HepG2 (cell line): Measurements from ENCODE around the gene SUSD3. TPM values are rescaled to one million over a fixed set of nuclear protein-coding genes. Genes with fewer than 3 reads are reported as not detected.
A peak's percentile ranks its signal among the peaks of the same experiment; 100 is the strongest.

Source experiments
- ARID4A ChIP-seq: sonication (generic); formaldehyde crosslinking; IDR thresholded peaks from 2 replicates; pipeline ENCODE4 v1.5.0; 2020; ENCODE audit warnings: mild to moderate bottlenecking, missing genetic modification reagents, borderline replicate concordance
- ATF7-NPFF ChIP-seq: sonication (generic); formaldehyde crosslinking; IDR thresholded peaks from 2 replicates; pipeline ENCODE4 v1.8.1; 2023; ENCODE audit warnings: mild to moderate bottlenecking, low read depth, missing genetic modification reagents, moderate library complexity
- HNRNPK ChIP-seq: fragments of 200-400 bp; formaldehyde crosslinking; IDR thresholded peaks from 2 replicates; pipeline ENCODE4 v1.6.1; 2018; ENCODE audit warnings: low read length, low read depth, moderate library complexity, mild to moderate bottlenecking; ENCODE audit not compliant: poor library complexity, severe bottlenecking
- IRF2 ChIP-seq: IDR thresholded peaks from 2 replicates; pipeline ENCODE4 v1.6.1; 2018; ENCODE audit warnings: missing genetic modification reagents, missing compliant biosample characterization
- KLF6 ChIP-seq: IDR thresholded peaks from 2 replicates; pipeline ENCODE4 v1.8.0; 2016; ENCODE audit warnings: missing biosample characterization, missing genetic modification reagents
- MAF1 ChIP-seq: sonication (generic); formaldehyde crosslinking; IDR thresholded peaks from 2 replicates; pipeline ENCODE4 v1.5.0; 2020; ENCODE audit warnings: missing genetic modification reagents, borderline replicate concordance
- NR1H2 ChIP-seq: sonication (generic); formaldehyde crosslinking; IDR thresholded peaks from 2 replicates; pipeline ENCODE4 v1.8.1; 2022; ENCODE audit warnings: low read depth, missing genetic modification reagents, borderline replicate concordance
- RCOR2 ChIP-seq: IDR thresholded peaks from 2 replicates; pipeline ENCODE4 v1.6.1; 2016; ENCODE audit warnings: missing biosample characterization, missing genetic modification reagents
- RFXAP ChIP-seq: sonication (generic); formaldehyde crosslinking; IDR thresholded peaks from 2 replicates; pipeline ENCODE4 v1.4.0; 2020; ENCODE audit warnings: missing genetic modification reagents, borderline replicate concordance
- TCF7L2 ChIP-seq: IDR thresholded peaks from 2 replicates; pipeline ENCODE4 v1.6.1; 2011; ENCODE audit warnings: mild to moderate bottlenecking, low read depth, low read length, moderate library complexity
- WIZ ChIP-seq: sonication (generic); formaldehyde crosslinking; IDR thresholded peaks from 2 replicates; pipeline ENCODE4 v1.5.1; 2020; ENCODE audit warnings: mild to moderate bottlenecking, missing genetic modification reagents
- ZBTB2 ChIP-seq: sonication (generic); formaldehyde crosslinking; IDR thresholded peaks from 2 replicates; pipeline ENCODE4 v1.8.0; 2022; ENCODE audit warnings: low read depth, missing genetic modification reagents
- ZFP36 ChIP-seq: fragments of 150-350 bp; IDR thresholded peaks from 2 replicates; pipeline ENCODE4 v1.6.1; 2018; ENCODE audit warnings: borderline replicate concordance, low read length, low read depth; ENCODE audit not compliant: partially characterized antibody
- ZFX ChIP-seq: sonication (generic); formaldehyde crosslinking; IDR thresholded peaks from 2 replicates; pipeline ENCODE4 v1.4.0; 2020; ENCODE audit warnings: mild to moderate bottlenecking, low read depth, missing genetic modification reagents, moderate library complexity
- ZSCAN12 ChIP-seq: sonication (generic); formaldehyde crosslinking; IDR thresholded peaks from 2 replicates; pipeline ENCODE4 v1.9.0; 2021; ENCODE audit warnings: mild to moderate bottlenecking, missing genetic modification reagents
- ZXDC ChIP-seq: sonication (generic); formaldehyde crosslinking; IDR thresholded peaks from 2 replicates; pipeline ENCODE4 v1.5.0; 2020; ENCODE audit warnings: mild to moderate bottlenecking, missing genetic modification reagents
- polyA plus RNA-seq, 8 experiments: library from polyadenylated mRNA; depleted of rRNA in 3 of 8; stranded (reverse) in 7 of 8; unstranded in 1 of 8; fragments of >200 nt; fragmentation: Illumina TruSeq in 4 of 8; extraction: Trizol in 4 of 8; gene quantifications; 2 replicates each; pipeline versions ENCODE4 v1.2.1 to v1.2.3, GENCODE V29; 2011 to 2016; ENCODE audit warnings: low read depth in 4 of 8, missing spikeins in 1 of 8, mixed read lengths in 1 of 8; ENCODE audit not compliant: insufficient read depth in 1 of 8
- total RNA-seq, 5 experiments: library from RNA; depleted of rRNA; stranded (reverse); fragments of >200 nt; fragmentation: Illumina TruSeq; extraction: Trizol; gene quantifications; 2 replicates each; pipeline ENCODE4 v1.2.3, GENCODE V29; 2016; ENCODE audit warnings: low read depth in 1 of 5
- TF ChIP-seq, protein P1 (sequence below): sonication (generic); formaldehyde crosslinking; conservative IDR thresholded peaks from 2 replicates; pipeline ENCODE4 v1.4.0; 2020; ENCODE audit warnings: missing genetic modification reagents
- TF ChIP-seq, protein P2 (sequence below): sonication (generic); formaldehyde crosslinking; IDR thresholded peaks from 2 replicates; pipeline ENCODE4 v1.4.0; 2020; ENCODE audit warnings: missing genetic modification reagents, low read depth, mild to moderate bottlenecking, borderline replicate concordance

SUSD3 gene
- total and polyA plus RNA-seq, 2 of the 13 experiments (the other 11 are each of a cell fraction or from before 2014, with no cell fraction given), result 7.0 to 9.1 TPM

- TF ChIP-seq ATF7-NPFF (peak; percentile 83), IRF2 (CRISPR knock-in tag) (no peak; the same call in 1 of the 2 replicates), RFXAP (no peak), MAF1 (CRISPR knock-in tag) (no peak), ZFP36 (no peak), RCOR2 (CRISPR knock-in tag) (no peak), ZFX (CRISPR knock-in tag) (peak; percentile 83), WIZ (CRISPR knock-in tag) (0 out of 2 replicates have a peak, but pooled peaks have one; percentile 45), ARID4A (CRISPR knock-in tag) (peak; percentile 71; the same call in 1 of the 2 replicates), NR1H2 (CRISPR knock-in tag) (no peak), ZXDC (CRISPR knock-in tag) (no peak), ZBTB2 (CRISPR knock-in tag) (peak; percentile 55), KLF6 (0 out of 2 replicates have a peak, but pooled peaks have one; percentile 43), TCF7L2 (no peak), ZSCAN12 (CRISPR knock-in tag) (no peak), HNRNPK (peak; percentile 31)
- TF ChIP-seq, protein P1, sequence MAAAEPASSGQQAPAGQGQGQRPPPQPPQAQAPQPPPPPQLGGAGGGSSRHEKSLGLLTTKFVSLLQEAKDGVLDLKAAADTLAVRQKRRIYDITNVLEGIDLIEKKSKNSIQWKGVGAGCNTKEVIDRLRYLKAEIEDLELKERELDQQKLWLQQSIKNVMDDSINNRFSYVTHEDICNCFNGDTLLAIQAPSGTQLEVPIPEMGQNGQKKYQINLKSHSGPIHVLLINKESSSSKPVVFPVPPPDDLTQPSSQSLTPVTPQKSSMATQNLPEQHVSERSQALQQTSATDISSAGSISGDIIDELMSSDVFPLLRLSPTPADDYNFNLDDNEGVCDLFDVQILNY, result 0 out of 2 replicates have a peak, but pooled peaks have one; percentile 32
- TF ChIP-seq, protein P2, sequence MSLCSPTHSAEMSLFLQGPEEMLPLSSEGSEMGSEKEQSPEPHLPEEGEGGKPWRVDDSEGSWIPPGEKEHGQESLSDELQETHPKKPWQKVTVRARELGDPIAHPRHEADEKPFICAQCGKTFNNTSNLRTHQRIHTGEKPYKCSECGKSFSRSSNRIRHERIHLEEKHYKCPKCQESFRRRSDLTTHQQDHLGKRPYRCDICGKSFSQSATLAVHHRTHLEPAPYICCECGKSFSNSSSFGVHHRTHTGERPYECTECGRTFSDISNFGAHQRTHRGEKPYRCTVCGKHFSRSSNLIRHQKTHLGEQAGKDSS (CRISPR knock-in tag), result 0 out of 2 replicates have a peak, but pooled peaks have one; percentile 13
These were observed 37.8 kb downstream of the SUSD3 start, which contains the start of gene CARD19 (continued) for GRCh38 chr9:93096131-93096802.
